Mesodermal cell (in vitro differentiated cells): Measurements from ENCODE around the gene CHD1.

ENCODE experiments used
- H3K27ac ChIP-seq: 2 replicates; pipeline ENCODE4 v1.7.0; 2013; ENCODE audit warnings: mild to moderate bottlenecking, low read depth, low read length, moderate library complexity; ENCODE audit not compliant: severe bottlenecking
- H3K36me3 ChIP-seq: 2 replicates; pipeline ENCODE4 v1.7.1; 2013; ENCODE audit warnings: mild to moderate bottlenecking, low read length, moderate library complexity; ENCODE audit not compliant: control insufficient read depth, insufficient read depth
- H3K4me1 ChIP-seq: one replicate; pipeline ENCODE4 v1.7.1; 2013; ENCODE audit warnings: mild to moderate bottlenecking, low read length; ENCODE audit not compliant: insufficient read depth, control insufficient read depth, poor library complexity, severe bottlenecking
- H3K4me3 ChIP-seq: 2 replicates; pipeline ENCODE4 v1.7.0; 2013; ENCODE audit warnings: low read length, control low read depth, mild to moderate bottlenecking; ENCODE audit not compliant: insufficient read depth, poor library complexity, severe bottlenecking; ENCODE audit errors: extremely low read depth
- H3K9me3 ChIP-seq: 2 replicates; pipeline ENCODE4 v1.7.1; 2013; ENCODE audit warnings: mild to moderate bottlenecking, low read length, moderate library complexity; ENCODE audit not compliant: control insufficient read depth
- WGBS, 2 experiments: methylation state at CpG; one replicate each; pipeline ENCODE4 v1.1.5; 2013; ENCODE audit warnings: missing lambda C conversion rate in 2 of 2; ENCODE audit not compliant: insufficient coverage in 2 of 2; 5-methylcytosine and 5-hydroxymethylcytosine counted together

The CHD1 gene

DNA sequence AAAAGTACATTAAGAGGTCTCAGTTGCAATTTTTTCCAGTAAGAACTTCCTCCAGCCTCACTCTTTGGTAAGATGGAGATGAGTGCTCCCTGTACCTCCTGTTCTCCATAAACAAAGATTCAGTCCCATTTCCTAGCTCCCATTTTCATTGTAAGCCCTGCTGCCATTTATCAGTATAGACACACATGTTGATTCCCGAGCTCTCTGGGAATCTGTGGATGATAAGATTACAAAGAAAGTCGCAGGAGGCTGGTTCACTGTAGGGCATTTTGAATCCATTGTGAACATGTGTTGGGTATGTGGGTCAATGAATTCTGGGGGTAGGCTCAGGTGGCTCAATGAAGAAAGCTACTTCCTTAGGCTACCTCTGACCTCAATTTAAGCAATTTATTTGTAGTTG, 118.6 kb downstream of the CHD1 start:
- no peak overlapping the region for H3K4me3 ChIP-seq
- 53% methylated on average over 2 of the region's 2 CpGs; no CpG with 5 or more reads in 1 of the 2 experiments for WGBS, 2 experiments
- no peak overlapping the region for H3K27ac ChIP-seq
- no peaks in the 10 kb centered on the region for H3K4me1 ChIP-seq
- no peaks in the 10 kb centered on the region for H3K36me3 ChIP-seq
- peaks cover 16% of the 10 kb centered on the region for H3K9me3 ChIP-seq

DNA sequence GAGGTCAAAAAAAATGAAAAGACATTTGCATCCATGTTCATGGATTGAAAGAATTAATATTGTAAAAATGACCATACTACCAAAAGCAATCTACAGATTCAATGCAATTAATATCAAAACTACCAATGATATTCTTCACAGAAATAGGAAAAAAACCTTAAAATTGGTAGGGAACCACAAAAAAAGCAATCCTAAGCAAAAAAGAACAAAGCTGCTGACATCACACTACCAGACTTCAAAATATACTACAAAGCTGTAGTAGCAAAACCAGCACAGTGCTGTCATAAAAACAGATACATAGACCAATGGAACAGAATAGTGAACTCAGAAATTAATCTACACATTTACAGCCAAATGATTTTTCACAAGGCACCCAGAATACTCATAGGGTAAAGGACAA, 121.0 kb downstream of the CHD1 start:
- Histone ChIP-seq H3K9me3 (peaks cover 17% of the 10 kb centered on the region), H3K4me1 (no peaks in the 10 kb centered on the region), H3K36me3 (no peaks in the 10 kb centered on the region), H3K4me3 (no peak overlapping the region), H3K27ac (no peak overlapping the region)

DNA sequence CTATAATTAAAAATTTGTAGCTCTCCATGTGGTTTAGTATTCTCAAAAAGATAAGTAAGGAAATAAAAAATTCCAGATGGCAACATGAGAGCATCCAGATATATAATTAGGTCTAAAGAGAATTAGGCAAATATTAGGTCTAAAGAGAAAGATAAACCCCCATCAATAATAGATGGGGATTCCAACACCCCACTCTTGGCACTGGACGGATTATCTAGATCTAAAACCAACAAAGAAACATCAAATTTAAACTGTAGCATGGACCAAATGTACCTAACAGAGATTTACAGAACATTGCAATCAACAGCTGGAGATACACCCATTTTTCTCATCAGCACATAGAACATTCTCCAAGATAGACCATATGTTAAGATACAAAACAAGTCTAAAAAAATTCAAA, 123.7 kb downstream of the CHD1 start:
- Histone ChIP-seq H3K9me3 (peaks cover 17% of the 10 kb centered on the region), H3K4me1 (no peaks in the 10 kb centered on the region), H3K4me3 (no peak overlapping the region), H3K36me3 (no peaks in the 10 kb centered on the region), H3K27ac (no peak overlapping the region)
- 57% methylated on average over 1 of the region's 1 CpG; no CpG with 5 or more reads in 1 of the 2 experiments for WGBS, 2 experiments

DNA sequence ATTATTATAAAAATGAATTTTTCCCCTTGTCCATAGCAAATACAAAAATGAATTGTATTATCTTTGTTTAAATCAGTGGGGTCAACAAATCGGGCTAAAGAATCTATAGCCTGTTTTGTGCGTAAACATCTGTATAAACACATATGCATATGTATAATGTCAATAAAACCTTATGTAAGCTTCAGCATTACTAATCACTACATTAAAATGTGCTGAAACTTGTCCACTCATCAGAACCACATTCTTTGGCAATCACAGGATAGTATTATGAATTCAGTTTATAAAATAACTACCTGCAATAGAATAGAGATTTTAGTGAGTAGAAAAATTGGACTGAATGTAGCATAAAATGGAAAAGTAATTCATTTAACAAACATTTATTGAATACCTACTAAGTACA, 124.7 kb downstream of the CHD1 start:
- Histone ChIP-seq H3K36me3 (no peaks in the 10 kb centered on the region), H3K27ac (no peak overlapping the region), H3K9me3 (peaks cover 17% of the 10 kb centered on the region), H3K4me3 (no peak overlapping the region), H3K4me1 (no peaks in the 10 kb centered on the region)
- no CpG with 5 or more reads among the region's 2 CpGs for WGBS, 2 experiments
